OCI-LY1 (cell line): ENCODE measurements around the gene FHIT.

Experiments
- H2AFZ ChIP-seq: fragments of 200-600 bp; sonication (generic), shearing (Covaris generic); 2 replicates; pipeline ENCODE4 v1.6.0; 2014; ENCODE audit warnings: antibody characterized with exemption, mild to moderate bottlenecking, low read length
- H3F3A ChIP-seq: fragments of 200-600 bp; sonication (generic), shearing (Covaris generic); 2 replicates; pipeline ENCODE4 v1.6.0; 2014; ENCODE audit warnings: mild to moderate bottlenecking, antibody characterized with exemption, low read length, moderate library complexity; ENCODE audit not compliant: insufficient read depth
- H3K27ac ChIP-seq: fragments of 200-600 bp; sonication (generic); 2 replicates; pipeline ENCODE4 v1.5.1; 2014; ENCODE audit warnings: low read length, mixed run types, mild to moderate bottlenecking, low read depth; ENCODE audit not compliant: poor library complexity, severe bottlenecking
- H3K27me3 ChIP-seq: fragments of 200-600 bp; sonication (generic); 2 replicates; pipeline ENCODE4 v1.6.0; 2014; ENCODE audit warnings: antibody characterized with exemption, mild to moderate bottlenecking, low read length, moderate library complexity; ENCODE audit not compliant: insufficient read depth
- H3K36me3 ChIP-seq: fragments of 200-600 bp; sonication (generic); 2 replicates; pipeline ENCODE4 v1.6.1; 2014; ENCODE audit warnings: mild to moderate bottlenecking, antibody characterized with exemption, low read length, moderate library complexity, mixed read lengths; ENCODE audit not compliant: insufficient read depth
- H3K4me1 ChIP-seq: fragments of 200-600 bp; sonication (generic); 2 replicates; pipeline ENCODE4 v1.5.1; 2014; ENCODE audit warnings: mild to moderate bottlenecking, low read length, moderate library complexity; ENCODE audit not compliant: insufficient read depth, severe bottlenecking
- H3K4me2 ChIP-seq: fragments of 200-600 bp; sonication (generic), shearing (Covaris generic); 2 replicates; pipeline ENCODE4 v1.6.1; 2014; ENCODE audit warnings: low read length
- H3K4me3 ChIP-seq: fragments of 200-600 bp; sonication (generic); 2 replicates; pipeline ENCODE4 v1.5.1; 2014; ENCODE audit warnings: low read length, low read depth, mild to moderate bottlenecking, mixed read lengths; ENCODE audit not compliant: poor library complexity, severe bottlenecking
- H3K79me2 ChIP-seq: fragments of 200-600 bp; shearing (Covaris generic); 2 replicates; pipeline ENCODE4 v1.6.1; 2016; ENCODE audit warnings: mixed run types, low read length, mixed read lengths; ENCODE audit not compliant: insufficient read depth
- H3K9ac ChIP-seq: fragments of 200-600 bp; sonication (generic), shearing (Covaris generic); 2 replicates; pipeline ENCODE4 v1.6.1; 2014; ENCODE audit warnings: mild to moderate bottlenecking, low read length, mixed read lengths
- H3K9me2 ChIP-seq: fragments of 200-600 bp; sonication (generic), shearing (Covaris generic); 2 replicates; pipeline ENCODE4 v1.6.1; 2014; ENCODE audit warnings: low read depth, mild to moderate bottlenecking, low read length, mixed read lengths
- H3K9me3 ChIP-seq: fragments of 200-600 bp; shearing (Covaris generic); 2 replicates; pipeline ENCODE4 v1.6.1; 2014; ENCODE audit warnings: low read length, mixed read lengths
- H4K20me1 ChIP-seq: fragments of 200-600 bp; sonication (generic), shearing (Covaris generic); 2 replicates; pipeline ENCODE4 v1.6.0; 2016; ENCODE audit warnings: mild to moderate bottlenecking, low read length; ENCODE audit not compliant: insufficient read depth
- CTCF ChIP-seq: fragments of 200-600 bp; sonication (generic), shearing (Covaris generic); IDR thresholded peaks from 2 replicates; pipeline ENCODE4 v1.5.1; 2017; ENCODE audit warnings: mild to moderate bottlenecking, antibody characterized with exemption, low read length, moderate library complexity, mixed read lengths
- EZH2 ChIP-seq: fragments of 200-600 bp; sonication (generic), shearing (Covaris generic); IDR thresholded peaks from 2 replicates; pipeline ENCODE4 v1.8.0; 2017; ENCODE audit warnings: borderline replicate concordance, mixed run types, mild to moderate bottlenecking, antibody characterized with exemption, low read length, moderate library complexity, mixed read lengths

FHIT gene

DNA sequence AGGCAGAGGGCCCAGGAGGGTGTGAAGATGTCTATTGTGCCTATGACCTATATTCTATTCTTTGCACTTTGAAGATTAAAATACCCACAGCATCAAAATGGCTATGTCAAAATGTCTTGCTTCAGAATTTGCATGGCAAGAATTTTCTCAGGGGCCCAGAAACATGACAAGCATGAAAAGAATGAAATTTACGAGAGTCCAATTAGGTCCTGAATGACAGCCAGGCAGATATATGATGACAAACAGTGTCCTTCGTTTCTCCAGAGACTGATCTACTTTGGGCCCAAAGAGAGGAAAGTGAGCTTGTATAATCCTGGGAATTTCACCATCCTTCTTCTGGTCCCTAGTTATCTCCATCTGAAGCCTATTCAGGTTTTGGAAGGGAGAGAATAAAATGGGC is 609.9 kb downstream of the FHIT start:
- no peaks in the 10 kb centered on the region for H3K79me2 ChIP-seq
- no peak overlapping the region for H2AFZ ChIP-seq
- H3K9ac ChIP-seq, result no peak overlapping the region
- H3F3A ChIP-seq, result no peaks in the 10 kb centered on the region
- no peak overlapping the region for H3K27ac ChIP-seq
- H3K27me3 ChIP-seq, result no peaks in the 10 kb centered on the region
- H3K9me3 ChIP-seq, result no peaks in the 10 kb centered on the region; the same call in 1 of the 2 replicates
- H3K9me2 ChIP-seq, result no peaks in the 10 kb centered on the region
- H3K36me3 ChIP-seq, result no peaks in the 10 kb centered on the region
- H3K4me1 ChIP-seq, result peaks cover 8% of the 10 kb centered on the region
- H4K20me1 ChIP-seq, result no peaks in the 10 kb centered on the region
- no peak overlapping the region for H3K4me2 ChIP-seq
- no peak overlapping the region for H3K4me3 ChIP-seq
- TF ChIP-seq CTCF, result no peak
- no peak for TF ChIP-seq EZH2

DNA sequence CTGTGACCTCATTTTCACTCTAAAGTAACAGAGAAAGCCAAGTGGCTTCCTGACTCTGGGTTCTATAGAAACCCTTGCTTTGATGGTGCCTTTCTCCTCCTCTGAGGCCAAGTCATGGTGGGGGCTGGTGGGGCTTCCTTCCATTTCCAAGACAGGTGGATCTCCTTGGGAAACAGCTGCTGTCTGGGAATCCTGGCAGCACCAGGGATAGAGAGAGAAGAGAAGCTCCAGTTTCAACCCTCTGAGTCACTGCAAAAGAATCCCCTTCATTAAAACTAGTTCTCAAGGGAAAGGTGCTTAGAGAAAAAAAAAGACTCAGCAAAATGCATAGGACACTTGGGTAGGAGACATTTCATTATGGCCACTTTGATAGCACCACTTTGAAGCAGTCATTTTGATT is 614.4 kb downstream of the FHIT start:
- Histone ChIP-seq H3K9ac (no peak overlapping the region), H3K36me3 (no peaks in the 10 kb centered on the region), H3K9me3 (no peaks in the 10 kb centered on the region; the same call in 1 of the 2 replicates), H2AFZ (no peak overlapping the region), H3K27ac (no peak overlapping the region), H4K20me1 (no peaks in the 10 kb centered on the region), H3K4me2 (no peak overlapping the region), H3F3A (no peaks in the 10 kb centered on the region), H3K27me3 (no peaks in the 10 kb centered on the region), H3K4me1 (no peaks in the 10 kb centered on the region), H3K79me2 (no peaks in the 10 kb centered on the region), H3K9me2 (no peaks in the 10 kb centered on the region), H3K4me3 (no peak overlapping the region)
- TF ChIP-seq CTCF, result no peak
- no peak for TF ChIP-seq EZH2

GRCh38 chr3:60633644-60634043 is 617.6 kb downstream of the FHIT start:
- no peaks in the 10 kb centered on the region for H3K9me3 ChIP-seq
- H3K4me3 ChIP-seq, result no peak overlapping the region
- H4K20me1 ChIP-seq, result no peaks in the 10 kb centered on the region
- no peaks in the 10 kb centered on the region for H3K36me3 ChIP-seq
- no peak overlapping the region for H3K4me2 ChIP-seq
- H3K9ac ChIP-seq, result no peak overlapping the region
- H3K9me2 ChIP-seq, result no peaks in the 10 kb centered on the region
- no peaks in the 10 kb centered on the region for H3K79me2 ChIP-seq
- H3K4me1 ChIP-seq, result no peaks in the 10 kb centered on the region
- H3K27me3 ChIP-seq, result no peaks in the 10 kb centered on the region
- no peak for TF ChIP-seq EZH2
- TF ChIP-seq CTCF, result no peak
- H2AFZ ChIP-seq, result no peak overlapping the region
- H3F3A ChIP-seq, result no peaks in the 10 kb centered on the region
- no peak overlapping the region for H3K27ac ChIP-seq
